ENCODE data around the gene SYT13.
A peak's percentile ranks its signal among the peaks of the same experiment; 100 is the strongest.

Gene SYT13, protein sequence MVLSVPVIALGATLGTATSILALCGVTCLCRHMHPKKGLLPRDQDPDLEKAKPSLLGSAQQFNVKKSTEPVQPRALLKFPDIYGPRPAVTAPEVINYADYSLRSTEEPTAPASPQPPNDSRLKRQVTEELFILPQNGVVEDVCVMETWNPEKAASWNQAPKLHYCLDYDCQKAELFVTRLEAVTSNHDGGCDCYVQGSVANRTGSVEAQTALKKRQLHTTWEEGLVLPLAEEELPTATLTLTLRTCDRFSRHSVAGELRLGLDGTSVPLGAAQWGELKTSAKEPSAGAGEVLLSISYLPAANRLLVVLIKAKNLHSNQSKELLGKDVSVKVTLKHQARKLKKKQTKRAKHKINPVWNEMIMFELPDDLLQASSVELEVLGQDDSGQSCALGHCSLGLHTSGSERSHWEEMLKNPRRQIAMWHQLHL

DNA sequence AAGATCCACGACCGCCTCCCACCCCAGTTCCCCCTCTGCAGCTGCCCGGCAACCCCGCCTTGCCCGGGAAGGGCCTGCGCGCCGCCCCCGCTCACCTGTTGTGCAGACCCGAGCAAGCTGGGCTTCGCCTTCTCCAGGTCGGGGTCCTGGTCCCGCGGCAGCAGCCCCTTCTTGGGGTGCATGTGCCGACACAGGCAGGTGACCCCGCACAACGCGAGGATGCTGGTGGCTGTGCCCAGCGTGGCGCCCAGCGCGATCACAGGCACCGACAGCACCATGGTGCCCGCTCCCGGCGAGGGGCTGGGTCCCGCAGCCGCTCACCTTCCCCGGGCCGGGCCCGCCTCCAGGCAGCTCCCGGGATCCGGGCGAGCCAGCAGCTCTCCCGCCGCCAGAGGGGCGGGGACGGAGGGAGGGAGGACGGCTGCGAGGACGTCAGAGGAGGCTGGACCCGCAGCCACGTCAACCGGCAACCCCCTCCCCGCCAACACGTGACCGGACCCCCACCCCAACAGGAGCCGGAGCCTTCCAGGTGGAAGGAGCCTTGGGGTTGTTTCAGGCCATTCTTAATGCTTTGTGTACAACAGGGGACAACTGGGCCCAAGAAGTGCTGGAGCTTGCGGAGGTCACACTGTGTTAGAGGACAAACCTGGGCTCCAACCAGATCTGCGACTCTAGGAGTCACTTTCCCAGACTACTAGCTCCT lies at the start of gene SYT13:
Gene SYT13, minus strand, starts transcription at position 412 of the 703 bp plus-strand sequence. Its CDS starts 134 bp downstream, at position 278.
- DNase-seq, result no peak

DNA sequence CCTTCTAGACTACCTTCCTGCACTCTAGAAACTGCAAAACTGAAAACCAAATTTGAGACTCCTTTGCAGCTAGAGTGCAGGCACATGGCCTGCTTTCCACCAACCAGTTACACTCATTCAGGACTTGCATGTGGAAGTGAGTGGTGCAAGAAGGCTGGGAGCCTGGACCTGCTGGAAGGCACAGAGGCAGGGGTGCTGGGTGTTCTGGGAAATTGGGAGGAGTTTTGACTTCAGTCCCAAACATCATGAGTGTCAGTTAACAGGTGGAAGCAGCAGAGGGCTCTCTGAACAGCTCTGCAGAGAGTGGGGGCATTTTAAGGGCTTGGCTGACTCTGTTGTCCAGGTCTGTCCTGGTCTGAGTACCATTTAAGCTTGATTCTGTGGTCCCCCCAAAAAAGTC lies 49.3 kb upstream of the SYT13 start:
- no peak for DNase-seq

DNA sequence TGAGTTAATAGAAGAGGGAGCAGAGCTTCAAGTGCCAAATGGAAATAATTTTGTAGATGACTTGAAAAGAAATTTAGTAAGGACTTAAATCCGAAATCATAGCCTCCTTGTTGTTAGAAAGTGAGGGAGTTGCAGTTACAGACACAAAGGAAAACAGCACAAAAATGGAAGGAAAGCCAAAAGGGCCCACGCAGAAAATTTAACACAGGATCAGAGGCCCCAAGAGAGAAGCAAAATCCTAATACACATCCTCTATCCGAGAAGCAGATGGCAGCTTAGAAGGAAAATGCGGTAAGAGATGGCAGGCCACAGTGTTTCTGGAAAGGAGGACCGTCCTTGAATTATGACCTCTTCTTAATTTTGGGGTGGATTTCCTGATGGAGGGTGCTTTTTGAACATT lies 48.7 kb upstream of the SYT13 start:
- no peak for DNase-seq

DNA sequence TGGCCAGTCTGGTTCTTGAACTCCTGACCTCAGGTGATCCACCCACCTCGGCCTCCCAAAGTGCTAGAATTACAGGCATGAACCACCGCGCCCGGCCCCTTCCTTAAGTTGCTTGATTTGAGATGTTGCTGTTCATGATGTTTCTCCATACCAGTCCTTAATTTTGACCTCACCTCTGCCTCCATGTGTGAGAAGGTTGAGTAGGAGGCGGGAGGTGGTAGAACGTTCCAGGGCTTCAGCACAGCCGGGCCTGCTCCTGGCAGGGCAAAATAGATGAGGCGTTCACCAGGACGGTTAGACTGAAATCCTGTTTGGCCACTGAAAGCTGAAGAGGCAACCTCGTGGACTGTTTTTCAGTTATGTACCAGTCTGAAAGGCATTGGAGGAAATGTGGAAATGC lies 48.3 kb upstream of the SYT13 start:
- DNase-seq, result no peak

DNA sequence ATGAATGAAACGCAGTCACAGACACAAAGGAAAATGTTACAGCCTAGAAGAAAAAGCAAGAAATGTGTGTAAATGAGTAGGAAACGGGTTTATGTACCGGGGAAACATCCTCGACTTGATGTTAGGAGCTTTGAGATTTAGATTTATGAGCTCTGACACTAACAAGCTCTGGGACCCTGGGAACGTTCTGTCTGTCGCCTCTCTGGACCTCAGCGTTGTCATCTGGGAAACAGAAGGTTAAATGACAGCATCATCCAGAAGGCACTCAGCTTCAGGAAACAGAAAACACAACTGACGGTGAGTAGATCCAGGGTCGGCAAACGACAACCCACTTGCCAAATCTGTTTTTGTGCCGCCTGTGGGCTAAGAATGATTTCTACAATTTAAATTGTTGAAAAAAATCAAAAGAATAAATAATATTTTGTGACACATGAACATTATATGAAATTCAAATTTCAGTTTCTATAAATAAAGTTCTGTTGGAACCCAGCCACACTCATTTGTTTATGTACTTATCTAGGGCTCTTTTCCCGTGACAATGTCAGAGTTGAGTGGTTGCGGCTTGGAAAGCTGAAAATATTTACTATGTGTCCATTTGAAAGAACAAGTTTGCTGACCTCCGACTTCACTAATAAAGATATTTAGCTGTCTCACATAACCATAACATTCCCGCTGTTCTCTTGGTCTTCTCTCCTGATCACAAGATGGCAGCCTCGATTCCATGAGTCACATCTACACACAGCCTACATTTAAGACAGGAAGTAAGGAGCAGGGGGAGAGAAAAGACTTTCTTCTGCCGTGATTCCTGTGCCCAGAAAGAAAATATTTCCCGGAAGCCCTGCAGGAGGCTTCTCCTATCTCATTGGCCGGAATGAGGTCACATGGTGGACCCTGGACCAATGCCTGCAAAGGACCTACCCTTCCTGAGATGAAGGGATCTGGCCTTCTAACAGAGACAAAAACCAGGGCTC lies 47.1 kb upstream of the SYT13 start:
- DNase-seq, result peak; percentile 26

DNA sequence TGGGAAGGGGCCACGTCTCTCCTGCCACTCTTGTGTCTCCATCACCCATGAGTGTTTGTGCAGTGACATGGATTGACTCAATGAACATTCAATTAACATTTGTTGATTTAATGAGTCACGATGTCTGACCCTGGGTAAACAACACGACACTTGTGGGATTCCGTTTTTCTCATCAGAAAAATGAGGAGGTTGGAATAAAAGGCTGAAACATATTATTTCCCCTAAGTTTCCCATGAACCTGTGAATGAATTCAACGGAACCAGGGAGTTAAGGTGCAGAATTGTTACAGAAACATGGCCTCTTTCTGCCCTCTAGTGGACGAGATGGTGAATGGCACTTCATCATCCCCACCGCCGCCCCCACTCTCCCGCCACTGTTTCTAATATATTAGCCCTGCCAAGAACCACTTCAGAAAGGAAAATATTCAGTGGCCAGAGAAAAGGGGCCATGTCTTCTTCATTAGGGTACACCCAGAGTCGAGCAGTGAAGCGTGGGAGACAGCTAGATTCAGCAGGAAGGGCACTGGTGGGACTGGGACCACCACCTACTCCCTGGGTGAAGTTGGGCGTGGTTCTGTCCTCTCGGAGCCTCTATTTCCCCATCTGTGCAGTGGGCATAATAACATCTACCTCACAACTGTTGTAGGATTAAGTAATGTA lies 46.3 kb upstream of the SYT13 start:
- DNase-seq, result peak; percentile 53

DNA sequence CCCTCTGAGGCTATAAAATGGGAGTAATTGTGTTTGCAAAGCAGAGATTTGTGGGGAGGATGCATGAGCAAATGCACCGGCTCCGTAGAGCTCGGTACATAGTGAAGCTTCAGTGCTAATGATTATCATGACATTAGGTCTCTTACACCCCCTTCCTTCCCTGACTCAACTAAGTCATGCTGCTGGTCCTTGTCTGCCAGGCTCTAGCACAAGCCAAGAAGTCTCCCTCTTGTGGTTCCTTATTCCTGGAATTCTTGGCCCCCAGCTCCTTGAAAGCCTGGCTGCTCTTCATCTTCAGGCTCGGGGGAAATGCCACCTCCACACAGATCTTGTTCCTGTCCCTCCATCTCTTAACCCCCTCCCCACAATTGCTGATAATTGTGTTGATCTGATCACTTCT lies 45.7 kb upstream of the SYT13 start:
- DNase-seq, result no peak

DNA sequence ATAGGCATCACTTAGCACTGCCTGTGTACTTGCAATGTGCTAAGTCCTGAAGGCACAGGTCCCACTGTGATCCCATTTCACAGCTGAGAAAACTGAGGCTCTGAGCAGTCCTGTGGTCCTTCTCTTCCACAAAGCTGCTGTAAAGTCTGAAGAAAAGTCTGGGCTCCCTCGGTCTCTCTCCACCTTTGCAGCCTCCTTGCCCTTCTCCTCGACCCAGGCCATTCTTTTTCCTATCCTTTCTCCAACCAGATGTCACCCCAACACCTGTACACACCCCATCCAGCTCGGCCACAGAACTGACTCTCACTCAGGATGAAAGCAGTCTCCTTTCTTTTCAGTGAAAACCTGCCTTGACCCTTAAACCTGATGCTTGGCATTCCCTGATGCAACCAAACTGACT lies 42.6 kb upstream of the SYT13 start:
- DNase-seq, result no peak

DNA sequence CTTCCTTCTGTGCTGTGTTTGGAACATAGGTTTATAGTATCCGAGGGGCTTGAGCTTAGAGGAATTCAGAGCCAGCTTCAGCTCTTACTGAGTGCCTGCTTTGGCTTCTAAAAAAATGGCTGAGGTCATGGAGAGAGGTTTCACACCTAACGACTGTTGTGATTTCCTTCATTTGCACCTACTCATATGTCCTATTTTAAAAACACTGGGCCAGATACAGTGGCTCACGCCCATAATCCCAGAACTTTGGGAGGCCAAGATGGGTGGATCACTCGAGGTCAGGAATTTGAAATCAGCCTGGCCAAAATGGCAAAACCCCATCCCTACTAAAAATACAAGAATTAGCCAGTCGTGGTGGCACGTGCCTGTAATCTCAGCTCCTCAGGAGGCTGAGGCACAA lies 38.3 kb upstream of the SYT13 start:
- DNase-seq, result no peak

DNA sequence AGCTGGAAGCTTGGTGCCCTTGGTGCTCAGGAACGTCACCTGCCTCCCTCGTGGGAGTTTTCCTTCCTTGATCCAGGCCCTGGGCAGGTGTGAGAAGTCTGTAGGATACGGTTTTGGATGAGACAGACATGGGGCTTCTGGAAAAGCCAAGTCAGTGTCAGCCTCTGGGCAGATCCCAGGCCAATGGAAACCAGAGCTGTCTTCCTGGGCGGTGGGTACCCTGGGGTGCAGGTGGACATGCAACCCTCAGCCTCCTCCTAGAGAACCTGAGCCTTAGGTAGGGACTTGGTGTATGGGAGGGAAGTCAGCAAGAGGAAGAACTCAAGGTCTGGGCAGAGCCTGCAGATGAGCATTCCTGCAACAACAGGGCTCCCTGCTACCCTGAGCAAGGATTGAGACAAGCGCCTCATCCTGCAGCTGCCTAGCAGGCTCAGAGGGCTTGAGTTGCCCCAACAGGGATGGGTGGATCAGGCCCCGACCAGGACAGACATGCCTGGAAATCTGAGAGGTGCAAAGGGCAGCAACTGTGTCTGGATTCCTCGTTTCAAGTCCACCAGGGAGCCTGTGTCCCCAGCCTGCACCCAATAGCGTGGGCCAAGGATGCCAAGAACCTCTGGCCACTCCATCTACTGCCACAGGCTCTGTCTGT lies 37.6 kb upstream of the SYT13 start:
- DNase-seq, result no peak

DNA sequence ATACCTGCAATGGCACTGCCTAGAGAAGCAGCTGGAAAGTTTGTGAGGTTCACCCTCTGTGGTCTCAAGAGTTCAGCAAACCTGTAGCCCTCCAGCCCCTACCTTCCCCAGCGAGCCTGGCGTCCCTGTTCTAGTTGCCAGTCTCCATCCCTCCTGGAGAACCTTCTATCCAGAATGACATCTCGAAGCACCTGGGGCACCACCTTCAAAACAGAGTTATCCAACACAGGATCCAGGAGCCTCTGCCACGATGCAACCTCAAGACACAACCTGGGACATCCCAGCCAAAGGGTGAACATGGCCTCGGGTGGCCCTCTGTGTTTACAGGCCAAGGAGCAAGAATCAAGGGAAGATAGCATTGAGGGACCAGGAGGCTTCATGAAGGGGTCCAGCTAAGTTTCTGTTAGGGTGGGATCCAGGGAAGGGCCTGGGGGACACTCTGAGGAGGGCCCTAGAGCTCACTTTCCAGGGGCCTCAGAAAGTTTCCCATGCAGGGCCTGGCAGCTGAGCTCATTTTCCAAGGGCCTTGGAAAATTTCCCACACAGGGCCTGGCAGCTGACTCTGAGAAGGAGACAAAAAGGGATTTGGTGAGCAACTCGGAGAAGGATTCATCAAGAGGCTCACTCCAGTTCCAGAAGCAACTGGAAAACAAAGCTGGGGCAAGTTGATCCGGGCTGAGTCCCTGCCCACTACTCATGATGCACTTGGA lies 36.9 kb upstream of the SYT13 start:
- DNase-seq, result no peak

DNA sequence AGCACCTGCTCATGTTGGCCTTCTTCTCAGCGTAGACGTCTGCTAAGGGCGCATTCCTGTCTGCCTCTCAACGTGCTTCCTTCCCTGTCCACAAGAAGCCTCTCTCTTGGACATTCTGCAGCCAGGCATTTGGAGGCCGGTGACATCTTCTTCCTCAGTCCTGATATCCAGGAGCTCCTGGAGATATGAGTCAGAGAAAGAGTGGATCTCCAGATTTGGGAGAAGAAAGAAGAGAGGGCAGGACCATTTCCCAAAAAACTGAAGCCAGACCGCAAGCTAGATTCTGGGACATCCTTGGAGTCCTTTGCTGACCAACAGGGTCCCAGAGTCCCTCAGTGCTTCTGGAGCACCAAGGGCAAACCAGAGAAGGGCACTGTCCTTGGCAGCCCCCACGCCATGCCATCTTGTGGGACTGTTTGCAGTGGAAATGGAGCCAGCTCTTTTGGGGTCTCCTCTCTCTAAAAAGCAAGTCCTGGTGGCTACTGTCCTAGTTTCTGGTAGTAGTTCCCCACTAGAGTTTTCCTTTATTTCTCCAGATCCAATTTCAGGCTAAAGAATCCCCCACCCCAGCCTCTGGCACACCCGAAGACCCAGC lies 36.1 kb upstream of the SYT13 start:
- no peak for DNase-seq

DNA sequence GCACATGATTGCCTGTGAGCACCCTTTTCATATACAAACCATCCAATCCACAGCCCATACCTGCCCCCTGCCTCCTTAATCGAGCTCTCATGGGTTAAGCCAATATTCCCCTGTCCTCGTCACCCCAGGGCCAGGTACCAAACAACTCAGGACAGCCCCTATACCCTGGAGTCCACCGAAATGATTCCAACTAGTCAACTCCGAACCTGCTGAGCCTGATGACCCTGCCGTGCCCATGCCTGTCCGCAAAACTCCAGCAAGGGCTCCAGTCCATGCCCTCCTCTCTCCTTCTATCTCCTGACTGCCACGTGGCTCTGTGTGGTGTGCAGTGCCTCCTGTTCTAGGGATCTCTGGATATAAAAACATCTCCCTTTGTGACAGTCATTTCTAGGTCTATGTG lies 35.5 kb upstream of the SYT13 start:
- DNase-seq, result no peak

DNA sequence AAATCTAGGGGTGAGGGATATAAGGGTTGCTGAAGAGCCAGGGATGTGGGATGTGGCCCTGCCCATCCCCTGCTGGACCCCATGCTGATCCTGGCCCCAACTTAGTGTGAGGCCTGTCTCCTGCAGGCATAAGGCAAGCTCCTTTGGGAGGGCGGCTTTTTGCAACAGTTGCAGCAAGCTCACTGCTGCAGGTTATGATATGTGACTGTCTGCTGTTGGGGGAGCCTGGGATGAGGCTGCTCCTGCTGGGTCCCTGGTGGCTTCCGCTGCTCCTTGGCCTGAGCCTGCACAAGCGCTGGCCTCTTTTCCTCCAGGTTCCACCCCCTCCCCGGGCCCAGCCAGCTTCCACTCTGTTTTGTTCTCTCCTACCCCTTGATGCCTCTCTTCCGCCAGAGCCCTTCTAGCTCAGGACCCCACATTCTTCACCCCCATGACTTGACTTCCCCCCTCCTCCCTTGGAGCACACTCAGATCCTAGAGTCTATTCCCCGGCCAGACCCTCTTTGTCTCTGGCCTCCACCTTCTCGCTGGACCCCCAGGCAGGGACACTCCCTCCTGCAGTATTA lies 35.0 kb upstream of the SYT13 start:
- DNase-seq, result no peak

DNA sequence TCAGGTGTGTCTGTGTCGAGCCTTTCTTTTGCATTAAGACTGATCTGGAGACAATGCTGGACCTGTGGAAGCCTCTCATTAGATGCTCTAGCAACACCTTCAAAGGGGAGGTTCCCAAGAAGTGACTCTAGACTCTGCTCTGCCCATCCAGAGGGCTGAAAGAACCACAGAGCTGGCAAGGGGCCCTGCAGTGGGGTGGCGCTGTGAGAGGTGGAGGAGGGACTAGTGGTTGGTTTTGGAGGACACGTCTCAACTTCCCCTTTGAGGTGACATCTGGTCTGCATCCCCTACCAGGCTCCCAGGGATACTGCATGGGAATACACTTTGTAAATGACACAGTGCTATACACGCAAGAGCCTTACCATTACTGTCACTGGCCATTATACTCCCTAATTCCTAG lies 34.2 kb upstream of the SYT13 start:
- no peak for DNase-seq

DNA sequence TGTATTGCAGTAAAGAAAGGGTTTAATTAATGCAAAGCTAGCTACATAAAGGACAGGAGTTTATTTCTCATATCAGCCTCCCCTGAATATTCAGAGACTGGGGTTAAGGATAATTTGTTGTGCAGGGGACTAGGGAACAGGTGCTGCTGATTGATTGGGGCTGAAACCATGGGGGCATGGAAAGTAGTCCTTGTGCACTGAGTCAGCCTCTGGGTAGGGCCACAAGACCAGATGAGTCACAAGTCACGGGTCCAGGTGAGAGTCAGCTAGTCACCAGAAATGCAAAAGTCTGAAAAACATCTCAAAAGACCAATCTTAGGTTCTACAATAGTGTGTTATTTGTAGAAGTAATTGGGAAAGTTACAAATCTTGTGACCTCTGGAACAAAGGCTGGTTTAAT lies 32.9 kb upstream of the SYT13 start:
- no peak for DNase-seq

DNA sequence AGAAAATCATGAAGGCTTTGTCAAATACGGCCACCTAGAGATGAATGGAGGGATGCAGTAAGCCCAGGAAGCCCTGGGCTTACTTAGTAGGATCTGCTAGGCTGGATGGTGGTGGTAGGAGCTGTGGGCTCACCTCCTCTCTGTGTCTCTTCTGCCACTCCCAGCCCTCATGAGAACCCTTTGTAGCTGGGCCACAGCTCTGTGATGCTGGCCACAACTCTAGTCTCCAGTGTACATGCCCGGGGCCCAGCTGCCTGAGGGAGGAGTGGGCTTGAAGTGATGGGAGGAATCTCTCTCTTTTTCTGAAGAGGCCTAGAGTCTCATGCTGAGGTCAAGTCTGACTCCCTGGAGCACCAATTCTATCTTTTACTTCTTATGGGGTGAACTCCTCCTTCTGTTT lies 32.4 kb upstream of the SYT13 start:
- no peak for DNase-seq

DNA sequence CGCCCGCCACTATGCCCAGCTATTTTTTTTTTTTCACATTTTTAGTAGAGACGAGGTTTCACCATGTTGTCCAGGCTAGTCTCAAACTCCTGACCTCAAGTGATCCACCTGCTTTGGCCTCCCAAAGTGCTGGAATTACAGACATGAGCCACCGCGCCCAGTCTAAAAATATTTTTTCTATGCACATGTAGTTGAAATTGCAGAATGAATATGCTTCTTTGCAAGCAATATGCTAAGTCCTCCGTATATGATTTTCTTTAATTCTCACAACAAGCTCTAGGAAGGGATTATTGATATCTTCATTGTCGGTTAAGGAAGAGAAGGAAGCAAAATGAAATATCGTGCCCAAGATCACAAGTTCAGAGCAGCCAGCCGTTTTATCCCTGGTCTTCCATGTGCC lies 30.1 kb upstream of the SYT13 start:
- no peak for DNase-seq

DNA sequence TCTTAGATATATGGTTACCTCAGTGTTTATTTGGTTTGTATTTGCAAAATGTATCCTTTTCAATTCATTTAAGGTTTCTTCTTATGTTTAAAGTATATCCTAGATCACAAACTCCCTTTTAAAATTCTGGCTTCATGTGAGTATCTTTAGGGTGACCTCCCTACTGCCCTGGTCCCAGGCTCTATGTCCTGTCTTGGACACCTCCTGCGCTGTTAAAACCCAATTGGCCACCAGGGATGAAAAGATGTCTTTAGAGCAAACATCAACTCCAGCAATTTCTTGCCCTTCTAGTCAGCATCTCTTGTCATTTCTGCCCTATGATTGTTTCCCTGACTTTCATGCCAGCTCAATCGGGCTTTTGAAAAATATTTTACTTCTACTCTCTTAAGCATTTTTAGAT lies 28.8 kb upstream of the SYT13 start:
- DNase-seq, result no peak

DNA sequence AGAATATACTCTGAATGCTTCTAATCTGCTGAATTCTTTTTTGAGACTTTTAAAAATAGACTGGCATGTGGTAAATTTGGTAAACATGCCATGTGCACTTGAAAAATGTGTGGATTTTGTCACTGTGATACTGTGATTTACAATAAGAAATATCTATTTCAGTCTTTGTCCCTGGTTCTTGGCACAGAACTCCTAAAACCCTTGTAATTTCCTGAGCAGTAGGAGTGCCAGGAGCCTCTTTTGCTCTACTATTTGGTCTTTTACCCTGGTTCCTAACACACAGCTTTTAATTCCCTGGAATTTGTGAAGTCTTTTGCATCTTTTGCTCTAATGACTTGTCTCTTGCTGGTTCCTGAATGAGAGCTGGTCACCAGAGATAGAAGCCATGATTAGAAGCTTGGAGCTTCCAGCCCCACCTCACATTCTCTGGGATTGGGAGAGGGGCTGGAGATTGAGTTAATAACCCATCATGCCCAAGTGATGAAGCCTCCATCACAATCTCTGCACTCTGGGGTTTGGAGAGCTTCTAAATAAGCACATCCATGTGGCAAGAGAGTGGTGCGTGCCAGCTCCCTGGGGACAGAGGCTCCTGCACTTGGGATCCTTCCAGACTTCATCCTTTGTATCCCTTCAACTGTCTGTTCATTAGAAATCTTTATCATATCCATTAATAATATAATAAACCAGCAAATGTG lies 27.2 kb upstream of the SYT13 start:
- DNase-seq, result no peak
